Cardiac fibroblast (primary cell): ENCODE measurements around the gene CBFB.
"Not testable (repeated sequence)": the region's sequence is repeated elsewhere in the genome, so short reads cannot be mapped to it uniquely, and the experiment has no call there.

Experiments used
- DNase-seq, 2 donors: peaks; one replicate each; pipeline versions ENCODE4 v3.0.0 to v3.0.0-alpha.2; 2010; ENCODE audit warnings: low read depth in 2 of 2
- H3K4me3 ChIP-seq, 2 donors: replicated peaks in 1 of 2; 1 replicate in 1 of 2; 2 replicates in 1 of 2; pipeline ENCODE4 v1.5.1; 2011; ENCODE audit warnings: low read depth in 2 of 2, low read length in 2 of 2, mild to moderate bottlenecking in 2 of 2, moderate library complexity in 1 of 2
- TF ChIP-seq, protein P1 (sequence below): IDR thresholded peaks from one replicate; pipeline ENCODE4 v1.5.1; 2011; ENCODE audit warnings: low read depth, mild to moderate bottlenecking, low read length, inconsistent platforms

CBFB gene

GRCh38 chr16:67116388-67117311 lies 87.7 kb downstream of the CBFB start:
- DNase-seq: peak; percentile 31 to 44

GRCh38 chr16:67117716-67118115 lies 88.8 kb downstream of the CBFB start:
- TF ChIP-seq, protein P1, sequence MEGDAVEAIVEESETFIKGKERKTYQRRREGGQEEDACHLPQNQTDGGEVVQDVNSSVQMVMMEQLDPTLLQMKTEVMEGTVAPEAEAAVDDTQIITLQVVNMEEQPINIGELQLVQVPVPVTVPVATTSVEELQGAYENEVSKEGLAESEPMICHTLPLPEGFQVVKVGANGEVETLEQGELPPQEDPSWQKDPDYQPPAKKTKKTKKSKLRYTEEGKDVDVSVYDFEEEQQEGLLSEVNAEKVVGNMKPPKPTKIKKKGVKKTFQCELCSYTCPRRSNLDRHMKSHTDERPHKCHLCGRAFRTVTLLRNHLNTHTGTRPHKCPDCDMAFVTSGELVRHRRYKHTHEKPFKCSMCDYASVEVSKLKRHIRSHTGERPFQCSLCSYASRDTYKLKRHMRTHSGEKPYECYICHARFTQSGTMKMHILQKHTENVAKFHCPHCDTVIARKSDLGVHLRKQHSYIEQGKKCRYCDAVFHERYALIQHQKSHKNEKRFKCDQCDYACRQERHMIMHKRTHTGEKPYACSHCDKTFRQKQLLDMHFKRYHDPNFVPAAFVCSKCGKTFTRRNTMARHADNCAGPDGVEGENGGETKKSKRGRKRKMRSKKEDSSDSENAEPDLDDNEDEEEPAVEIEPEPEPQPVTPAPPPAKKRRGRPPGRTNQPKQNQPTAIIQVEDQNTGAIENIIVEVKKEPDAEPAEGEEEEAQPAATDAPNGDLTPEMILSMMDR: no peak
- no peak for DNase-seq
- no peak overlapping the region for H3K4me3 ChIP-seq

More at GRCh38 chr16:67116388-67117311, 87.7 kb downstream of the CBFB start:
- H3K4me3 ChIP-seq: no peak overlapping the region
- TF ChIP-seq, protein P1: no peak

- no peak for DNase-seq
- TF ChIP-seq, protein P1: no peak
- H3K4me3 ChIP-seq: no peak overlapping the region
These were observed 91.1 kb downstream of the CBFB start for GRCh38 chr16:67120025-67120424.

- H3K4me3 ChIP-seq, DNase-seq: not testable (repeated sequence)
These were observed 93.8 kb downstream of the CBFB start for GRCh38 chr16:67122799-67123198.

DNA sequence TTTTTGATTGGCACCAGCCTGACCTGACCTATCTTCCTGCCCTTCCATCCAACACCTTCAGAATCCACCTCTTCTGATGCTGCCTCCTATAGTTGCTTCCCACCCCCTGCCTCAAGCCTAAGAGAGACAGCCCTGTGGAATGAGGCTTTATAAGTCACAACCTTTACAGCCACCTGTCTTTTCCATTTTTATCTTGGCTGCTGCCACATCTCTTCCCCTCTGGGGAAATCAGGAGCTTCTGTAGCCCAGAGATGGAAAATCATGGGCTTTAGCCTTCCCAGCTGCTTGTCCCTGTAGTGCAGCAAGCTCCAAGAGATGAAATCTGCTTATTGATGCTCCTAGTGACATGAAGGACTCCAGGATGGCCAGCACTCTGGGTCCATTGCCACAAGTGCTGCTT lies 99.5 kb downstream of the CBFB start:
- no peak overlapping the region for H3K4me3 ChIP-seq
- DNase-seq: no peak
- TF ChIP-seq, protein P1: no peak

DNA sequence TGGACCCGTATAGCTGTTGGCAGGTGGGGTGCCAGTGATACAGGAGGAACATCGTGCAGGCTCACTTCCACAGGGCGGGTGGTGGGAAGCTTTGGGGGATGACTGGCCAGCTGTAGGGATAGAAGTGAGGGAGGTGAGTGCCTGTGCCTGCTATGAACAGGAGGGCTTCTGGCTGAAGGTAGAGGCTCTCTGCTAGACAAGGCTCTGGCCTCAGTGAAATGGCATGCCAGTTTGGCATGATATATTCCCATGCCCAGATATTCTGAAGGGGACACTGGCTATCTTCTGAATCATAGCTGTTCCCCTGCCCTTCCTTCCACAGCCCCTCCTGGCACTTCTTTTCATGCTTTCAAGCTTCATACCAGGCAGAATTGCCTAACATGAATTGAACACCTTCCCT lies 99.9 kb downstream of the CBFB start:
- TF ChIP-seq, protein P1: no peak
- DNase-seq: no peak
- no peak overlapping the region for H3K4me3 ChIP-seq

- DNase-seq: no peak
- TF ChIP-seq, protein P1: no peak
These were observed 100.5 kb downstream of the CBFB start for GRCh38 chr16:67129422-67129821.

More at GRCh38 chr16:67129422-67129821, 100.5 kb downstream of the CBFB start:
- no peak overlapping the region for H3K4me3 ChIP-seq
